Lung (tissue), 12 donors: ENCODE results near the gene CTDSP2. TPM values are rescaled to one million over a fixed set of nuclear protein-coding genes. Genes with fewer than 3 reads are reported as not detected.
A peak's percentile ranks its signal among the peaks of the same experiment; 100 is the strongest.

Experiments
- ATAC-seq: fragments of 200-7000 bp; cut with Tn5 transposase; one replicate; pipeline ENCODE4 v1.9.1; 2020; ENCODE audit warnings: moderate number of reproducible peaks; ENCODE audit not compliant: insufficient read depth, low FRiP score
- DNase-seq, 3 donors: peaks; one replicate each; pipeline ENCODE4 v3.0.0-alpha.2; 2013 to 2017
- H3K27ac ChIP-seq, 2 donors: one replicate each; pipeline ENCODE4 v1.5.1; 2013; ENCODE audit warnings: mild to moderate bottlenecking in 2 of 2, moderate library complexity in 2 of 2, control low read depth in 1 of 2, inconsistent platforms in 1 of 2, low read depth in 1 of 2, low read length in 1 of 2
- H3K27me3 ChIP-seq, 3 donors: one replicate each; pipeline ENCODE4 v1.5.1; 2013; ENCODE audit warnings: low read length in 2 of 3; ENCODE audit not compliant: control insufficient read depth in 3 of 3, insufficient read depth in 3 of 3
- H3K36me3 ChIP-seq, 4 donors: one replicate each; pipeline ENCODE4 v1.5.1; 2013; ENCODE audit warnings: low read length in 4 of 4, mild to moderate bottlenecking in 1 of 4, moderate library complexity in 1 of 4; ENCODE audit not compliant: control insufficient read depth in 4 of 4, insufficient read depth in 4 of 4
- H3K4me1 ChIP-seq, 5 donors: one replicate each; pipeline ENCODE4 v1.5.1; 2013; ENCODE audit warnings: low read length in 5 of 5, mild to moderate bottlenecking in 2 of 5, moderate library complexity in 1 of 5; ENCODE audit not compliant: control insufficient read depth in 5 of 5, insufficient read depth in 5 of 5
- H3K4me3 ChIP-seq: one replicate; pipeline ENCODE4 v1.5.1; 2013; ENCODE audit warnings: mild to moderate bottlenecking, control low read depth, moderate library complexity
- H3K9ac ChIP-seq, 2 donors: one replicate each; pipeline ENCODE4 v1.5.1; 2013; ENCODE audit warnings: low read length in 2 of 2, control low read depth in 1 of 2; ENCODE audit not compliant: insufficient read depth in 1 of 2
- H3K9me3 ChIP-seq, 4 donors: one replicate each; pipeline ENCODE4 v1.5.1; 2013; ENCODE audit warnings: low read length in 3 of 4, mild to moderate bottlenecking in 1 of 4, moderate library complexity in 1 of 4; ENCODE audit not compliant: control insufficient read depth in 4 of 4, insufficient read depth in 3 of 4
- CTCF ChIP-seq: IDR thresholded peaks from 2 replicates; pipeline ENCODE4 v1.5.1; 2012; ENCODE audit warnings: mild to moderate bottlenecking; ENCODE audit errors: control extremely low read depth, extremely low read depth
- WGBS, 2 donors: extraction: QIAGEN DNeasy Blood & Tissue Kit; methylation state at CpG; one replicate each; pipeline ENCODE4 v1.1.7; 2013; 5-methylcytosine and 5-hydroxymethylcytosine counted together
- polyA plus RNA-seq, 2 donors: library from polyadenylated mRNA; stranded (reverse); fragments of 200-250 nt; gene quantifications; one replicate each; pipeline ENCODE4 v1.2.1, GENCODE V29; 2013
- total RNA-seq, 2 donors: library from RNA; depleted of rRNA in 1 of 2; stranded (reverse); fragments of >200 nt in 1 of 2; gene quantifications; one replicate each; pipeline ENCODE4 v1.2.1, GENCODE V29; 2014 to 2021
- donor health status: control.
- donor health status: control.
- donor health status: Bipolar disorder and iron deficiency.
- donor health status: healthy.
- donor health status: DM: yes; HTN: yes; CAD: no.

CTDSP2 gene
- total and polyA plus RNA-seq, 4 donors: 46.8 to 179 (median 133) TPM

GRCh38 chr12:57793920-57794319 lies 52.6 kb downstream of the CTDSP2 start:
- no peak for ATAC-seq
- Histone ChIP-seq H3K27me3 (no peaks in the 10 kb centered on the region), H3K36me3 (peaks cover 7 to 30% (median 23%) of the 10 kb centered on the region in 4 donors), H3K4me1 (peaks cover 0 to 3% (median 0%) of the 10 kb centered on the region in 5 donors), H3K9ac (no peak overlapping the region), H3K9me3 (no peaks in the 10 kb centered on the region), H3K27ac (no peak overlapping the region), H3K4me3 (no peak overlapping the region)
- TF ChIP-seq CTCF: no peak
- DNase-seq: no peak
- WGBS, 2 donors: 38 to 89% methylated on average over 1 of the region's 1 CpG

- Histone ChIP-seq H3K4me3 (no peak overlapping the region), H3K9ac (no peak overlapping the region)
- WGBS, 2 donors: 96% methylated on average over 11 of the region's 11 CpGs
Measured at GRCh38 chr12:57783861-57784260, 62.7 kb downstream of the CTDSP2 start.

DNA sequence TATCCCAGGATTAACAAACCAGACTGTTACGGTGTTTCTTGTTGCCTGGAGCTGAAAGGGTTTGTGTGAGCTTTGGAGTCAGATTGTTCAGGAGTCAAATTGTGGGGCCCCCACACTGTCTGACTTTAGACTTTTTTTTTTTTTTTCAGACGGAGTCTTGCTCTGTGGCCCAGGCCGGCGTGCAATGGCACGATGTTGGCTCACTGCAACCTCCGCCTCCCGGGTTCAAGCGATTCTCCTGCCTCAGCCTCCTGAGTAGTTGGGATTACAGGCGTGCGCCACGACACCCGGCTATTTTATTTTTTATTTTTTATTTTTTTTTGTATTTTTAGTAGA lies 63.1 kb downstream of the CTDSP2 start:
- WGBS, 2 donors: 85 to 89% methylated on average over 12 of the region's 12 CpGs
- H3K9ac ChIP-seq: peak overlapping the region; percentile 77 to 93
- H3K36me3 ChIP-seq: peaks cover 11 to 31% (median 18%) of the 10 kb centered on the region in 4 donors
- H3K4me3 ChIP-seq: peak overlapping the region; percentile 90
- no peaks in the 10 kb centered on the region for H3K9me3 ChIP-seq
- DNase-seq (no peak), ATAC-seq (no peak)
- H3K27ac ChIP-seq: no peak overlapping the region
- no peaks in the 10 kb centered on the region for H3K27me3 ChIP-seq
- peaks cover 0 to 8% (median 4%) of the 10 kb centered on the region in 5 donors for H3K4me1 ChIP-seq
- TF ChIP-seq CTCF: no peak

More at GRCh38 chr12:57783861-57784260, 62.7 kb downstream of the CTDSP2 start:
- Histone ChIP-seq H3K9me3 (no peaks in the 10 kb centered on the region), H3K36me3 (peaks cover 13 to 35% (median 19%) of the 10 kb centered on the region in 4 donors), H3K27ac (no peak overlapping the region), H3K4me1 (peaks cover 0 to 8% (median 4%) of the 10 kb centered on the region in 5 donors), H3K27me3 (no peaks in the 10 kb centered on the region)
- DNase-seq (no peak), ATAC-seq (no peak)
- TF ChIP-seq CTCF: no peak
